Neuronal stem cell (in vitro differentiated cells): ENCODE measurements around the gene ADARB1.
A peak's percentile ranks its signal among the peaks of the same experiment; 100 is the strongest.

Source experiments
- DNase-seq: peaks from one replicate; pipeline ENCODE4 v3.0.0-alpha.2; 2013; ENCODE audit warnings: low spot score
- H2AFZ ChIP-seq: one replicate; pipeline ENCODE4 v1.6.1; 2013; ENCODE audit warnings: mild to moderate bottlenecking, low read length, inconsistent platforms
- H2AK5ac ChIP-seq: 2 replicates; pipeline ENCODE4 v1.6.1; 2013; ENCODE audit warnings: low read depth, mild to moderate bottlenecking, inconsistent platforms, low read length, moderate library complexity, mixed read lengths
- H2BK120ac ChIP-seq: 2 replicates; pipeline ENCODE4 v1.6.1; 2013; ENCODE audit warnings: low read depth, mild to moderate bottlenecking, inconsistent platforms, low read length, moderate library complexity, mixed read lengths
- H2BK12ac ChIP-seq: one replicate; pipeline ENCODE4 v1.6.1; 2013; ENCODE audit warnings: low read length, inconsistent platforms
- H2BK15ac ChIP-seq: 2 replicates; pipeline ENCODE4 v1.6.1; 2013; ENCODE audit warnings: mild to moderate bottlenecking, low read length, inconsistent platforms, mixed read lengths
- H2BK5ac ChIP-seq: one replicate; pipeline ENCODE4 v1.6.1; 2013; ENCODE audit warnings: inconsistent platforms, mild to moderate bottlenecking, low read length, moderate library complexity
- H3K14ac ChIP-seq: one replicate; pipeline ENCODE4 v1.6.1; 2013; ENCODE audit warnings: low read length, inconsistent platforms
- H3K18ac ChIP-seq: 2 replicates; pipeline ENCODE4 v1.6.1; 2013; ENCODE audit warnings: low read length, inconsistent platforms
- H3K23ac ChIP-seq: 2 replicates; pipeline ENCODE4 v1.6.1; 2013; ENCODE audit warnings: low read depth, mild to moderate bottlenecking, mixed read lengths, low read length, inconsistent platforms; ENCODE audit not compliant: poor library complexity
- H3K27ac ChIP-seq: replicated peaks from 3 replicates; pipeline ENCODE4 v1.5.1; 2013; ENCODE audit warnings: low read length, inconsistent platforms
- H3K27me3 ChIP-seq, 3 experiments: 2 replicates each; pipeline ENCODE4 v1.6.1; 2013; ENCODE audit warnings: low read length in 3 of 3, mild to moderate bottlenecking in 2 of 3, inconsistent platforms in 1 of 3, low read depth in 1 of 3, mixed read lengths in 1 of 3, moderate library complexity in 1 of 3; ENCODE audit not compliant: control insufficient read depth in 3 of 3, insufficient read depth in 3 of 3
- H3K36me3 ChIP-seq, 2 donors: replicated peaks in 1 of 2; 2 replicates each; pipeline ENCODE4 v1.6.1; 2013; ENCODE audit warnings: low read length in 2 of 2; ENCODE audit not compliant: control insufficient read depth in 2 of 2, insufficient read depth in 2 of 2
- H3K4ac ChIP-seq: 2 replicates; pipeline ENCODE4 v1.6.1; 2013; ENCODE audit warnings: inconsistent platforms, mild to moderate bottlenecking, low read length, moderate library complexity
- H3K4me1 ChIP-seq, 2 donors: 1 replicate in 1 of 2; 2 replicates in 1 of 2; pipeline ENCODE4 v1.6.1; 2013; ENCODE audit warnings: low read length in 2 of 2, low read depth in 1 of 2; ENCODE audit not compliant: control insufficient read depth in 2 of 2, insufficient read depth in 1 of 2
- H3K4me2 ChIP-seq: one replicate; pipeline ENCODE4 v1.6.1; 2013; ENCODE audit warnings: mild to moderate bottlenecking, low read length, inconsistent platforms; ENCODE audit not compliant: insufficient read depth, poor library complexity, severe bottlenecking
- H3K4me3 ChIP-seq, 2 donors: 2 replicates each; pipeline ENCODE4 v1.5.1; 2013; ENCODE audit warnings: low read length in 2 of 2, mild to moderate bottlenecking in 2 of 2, inconsistent platforms in 1 of 2, moderate library complexity in 1 of 2
- H3K79me1 ChIP-seq: one replicate; pipeline ENCODE4 v1.6.1; 2013; ENCODE audit warnings: low read depth, mild to moderate bottlenecking, inconsistent platforms, low read length, moderate library complexity
- H3K9ac ChIP-seq: one replicate; pipeline ENCODE4 v1.6.1; 2013; ENCODE audit warnings: mild to moderate bottlenecking, low read depth, low read length, inconsistent platforms; ENCODE audit not compliant: poor library complexity
- H3K9me3 ChIP-seq, 2 donors: replicated peaks in 1 of 2; 2 replicates each; pipeline versions ENCODE3 to v1.6.1; 2013; ENCODE audit warnings: low read length in 2 of 2, mild to moderate bottlenecking in 2 of 2, inconsistent platforms in 1 of 2, low read depth in 1 of 2, mixed read lengths in 1 of 2, moderate library complexity in 1 of 2; ENCODE audit not compliant: control insufficient read depth in 2 of 2, insufficient read depth in 1 of 2
- H4K8ac ChIP-seq: one replicate; pipeline ENCODE4 v1.6.1; 2013; ENCODE audit warnings: low read depth, mild to moderate bottlenecking, inconsistent platforms, low read length, moderate library complexity
- H4K91ac ChIP-seq: one replicate; pipeline ENCODE4 v1.6.1; 2013; ENCODE audit warnings: low read length, low read depth, mild to moderate bottlenecking, inconsistent platforms; ENCODE audit not compliant: poor library complexity
- WGBS, 2 donors: extraction: QIAGEN DNeasy Blood & Tissue Kit; methylation state at CpG; one replicate each; pipeline ENCODE4 v1.1.7; 2013; ENCODE audit warnings: missing lambda C conversion rate in 2 of 2, mixed read lengths in 1 of 2; ENCODE audit not compliant: insufficient read length in 2 of 2, insufficient replicate concordance in 1 of 2; ENCODE audit errors: extremely low coverage in 2 of 2; 5-methylcytosine and 5-hydroxymethylcytosine counted together

ADARB1 gene

GRCh38 chr21:45067462-45068285 is 6.7 kb upstream of the ADARB1 start:
- no CpG with 5 or more reads among the region's 18 CpGs for WGBS, 2 donors
- H2BK120ac ChIP-seq = no peak overlapping the region
- H3K4me2 ChIP-seq = no peak overlapping the region
- H3K4me3 ChIP-seq = no peak overlapping the region
- no peaks in the 10 kb centered on the region for H3K27me3 ChIP-seq
- H2BK15ac ChIP-seq = no peak overlapping the region
- H2AFZ ChIP-seq = no peak overlapping the region
- no peak overlapping the region for H2BK5ac ChIP-seq
- H3K79me1 ChIP-seq = no peaks in the 10 kb centered on the region
- DNase-seq = no peak
- H3K4ac ChIP-seq = no peak overlapping the region
- no peak overlapping the region for H3K27ac ChIP-seq
- H3K9ac ChIP-seq = no peak overlapping the region
- no peak overlapping the region for H3K23ac ChIP-seq
- H4K91ac ChIP-seq = no peak overlapping the region
- no peak overlapping the region for H4K8ac ChIP-seq
- no peaks in the 10 kb centered on the region for H3K36me3 ChIP-seq
- no peak overlapping the region for H3K14ac ChIP-seq
- H3K4me1 ChIP-seq = peaks cover 2 to 3% of the 10 kb centered on the region in 2 donors
- no peak overlapping the region for H2AK5ac ChIP-seq
- no peak overlapping the region for H2BK12ac ChIP-seq
- H3K9me3 ChIP-seq = peaks cover 2 to 4% of the 10 kb centered on the region in 2 donors
- no peak overlapping the region for H3K18ac ChIP-seq

- no peak overlapping the region for H2BK5ac ChIP-seq
- no peak overlapping the region for H3K27ac ChIP-seq
- H3K9ac ChIP-seq = no peak overlapping the region
- H2BK120ac ChIP-seq = no peak overlapping the region
- H2BK15ac ChIP-seq = no peak overlapping the region
- H3K4me2 ChIP-seq = no peak overlapping the region
- no peak overlapping the region for H2BK12ac ChIP-seq
- no peak overlapping the region for H2AFZ ChIP-seq
- no peak overlapping the region for H3K4ac ChIP-seq
- no peak overlapping the region for H3K4me3 ChIP-seq
- H4K8ac ChIP-seq = no peak overlapping the region
- no peak overlapping the region for H2AK5ac ChIP-seq
- H3K79me1 ChIP-seq = no peaks in the 10 kb centered on the region
- H3K36me3 ChIP-seq = no peaks in the 10 kb centered on the region
- H3K9me3 ChIP-seq = peaks cover 0 to 4% of the 10 kb centered on the region in 2 donors
- H3K27me3 ChIP-seq = no peaks in the 10 kb centered on the region
- no peak overlapping the region for H3K18ac ChIP-seq
- H4K91ac ChIP-seq = no peak overlapping the region
- no peak overlapping the region for H3K14ac ChIP-seq
- WGBS, 2 donors = no CpG with 5 or more reads among the region's 11 CpGs
- peaks cover 2 to 3% of the 10 kb centered on the region in 2 donors for H3K4me1 ChIP-seq
- no peak overlapping the region for H3K23ac ChIP-seq
- no peak for DNase-seq
These were observed 5.3 kb upstream of the ADARB1 start for GRCh38 chr21:45069085-45069484.

- whole genome bisulfite sequencing, 2 donors = no CpG with 5 or more reads among the region's 5 CpGs
- H3K9me3 ChIP-seq = peaks cover 0 to 4% of the 10 kb centered on the region in 2 donors
- H2BK12ac ChIP-seq = no peak overlapping the region
- no peaks in the 10 kb centered on the region for H3K27me3 ChIP-seq
- no peak overlapping the region for H3K27ac ChIP-seq
- peak overlapping the region; percentile 46 for H3K23ac ChIP-seq
- DNase-seq = no peak
- H4K8ac ChIP-seq = no peak overlapping the region
- H3K4me2 ChIP-seq = no peak overlapping the region
- H2BK15ac ChIP-seq = no peak overlapping the region
- no peaks in the 10 kb centered on the region for H3K79me1 ChIP-seq
- peaks cover 0 to under 1% of the 10 kb centered on the region in 2 donors for H3K4me1 ChIP-seq
- H2BK5ac ChIP-seq = no peak overlapping the region
- H3K18ac ChIP-seq = no peak overlapping the region
- H3K4ac ChIP-seq = no peak overlapping the region
- no peak overlapping the region for H3K14ac ChIP-seq
- H3K9ac ChIP-seq = no peak overlapping the region
- H2AK5ac ChIP-seq = no peak overlapping the region
- H3K36me3 ChIP-seq = no peaks in the 10 kb centered on the region
- peak overlapping the region in 1 of 2 donors; percentile 13 for H3K4me3 ChIP-seq
- H4K91ac ChIP-seq = no peak overlapping the region
- H2BK120ac ChIP-seq = no peak overlapping the region
- H2AFZ ChIP-seq = no peak overlapping the region
These were observed 4.7 kb upstream of the ADARB1 start for GRCh38 chr21:45069711-45070110.

GRCh38 chr21:45071078-45071873 is 3.1 kb upstream of the ADARB1 start:
- H3K9ac ChIP-seq = no peak overlapping the region
- no peak overlapping the region for H4K91ac ChIP-seq
- no peak overlapping the region for H3K27ac ChIP-seq
- peaks cover 2 to 12% (median 10%) of the 10 kb centered on the region in 3 experiments for H3K27me3 ChIP-seq
- no peak overlapping the region for H2BK12ac ChIP-seq
- H3K36me3 ChIP-seq = no peaks in the 10 kb centered on the region
- H3K4ac ChIP-seq = no peak overlapping the region
- no CpG with 5 or more reads among the region's 24 CpGs for WGBS, 2 donors
- no peak overlapping the region for H3K4me3 ChIP-seq
- no peak overlapping the region for H2BK5ac ChIP-seq
- peaks cover 0 to 4% of the 10 kb centered on the region in 2 donors for H3K9me3 ChIP-seq
- H2BK120ac ChIP-seq = no peak overlapping the region
- H3K14ac ChIP-seq = no peak overlapping the region
- no peak overlapping the region for H3K18ac ChIP-seq
- no peak overlapping the region for H3K23ac ChIP-seq
- H2AK5ac ChIP-seq = peak overlapping the region; percentile 15
- peaks cover 4% of the 10 kb centered on the region for H3K79me1 ChIP-seq
- no peak overlapping the region for H4K8ac ChIP-seq
- H3K4me1 ChIP-seq = peaks cover 4 to 5% of the 10 kb centered on the region in 2 donors
- DNase-seq = no peak
- H2AFZ ChIP-seq = no peak overlapping the region
- H2BK15ac ChIP-seq = no peak overlapping the region
- H3K4me2 ChIP-seq = no peak overlapping the region
